Pericardium fibroblast (primary cell): ENCODE results near the gene MTMR10. TPM values are rescaled to one million over a fixed set of nuclear protein-coding genes. Genes with fewer than 3 reads are reported as not detected.

ENCODE experiments used
- total RNA-seq: library from RNA; depleted of rRNA; stranded (reverse); fragments of >200 nt; gene quantifications from 2 replicates; pipeline ENCODE4 v1.2.3, GENCODE V29; 2015

MTMR10 gene
- total RNA-seq = 7.4 and 19.3 TPM in 2 replicates

GRCh38 chr15:30991255-30992235, at the start of gene MTMR10:
Gene MTMR10, minus strand, starts transcription at chr15:30991628. Its CDS starts 122 bp downstream, at chr15:30991506.

GRCh38 chr15:30903497-30904187, 87.8 kb downstream of the MTMR10 start, which contains the start of gene FAN1:
Gene FAN1, plus strand, starts transcription at chr15:30903915. Its CDS starts 749 bp downstream, at chr15:30904664.

Other genes starting within 250 kb of the MTMR10 start
- 9.2 and 12.1 TPM in 2 replicates for gene FAN1, start 87.7 kb downstream of the MTMR10 start, total RNA-seq
- not detected in 2 replicates for gene TRPM1, start 110.1 kb upstream of the MTMR10 start, total RNA-seq